Liver (tissue), 3 donors: ENCODE results near the gene NXT1.
"Not testable (repeated sequence)": the region's sequence is repeated elsewhere in the genome, so short reads cannot be mapped to it uniquely, and the experiment has no call there.

Experiments
- CTCF ChIP-seq: fragments of 150-350 bp; IDR thresholded peaks from 2 replicates; pipeline ENCODE4 v1.5.1; 2017; ENCODE audit warnings: improper control_type of control experiment, low read depth, low read length; ENCODE audit not compliant: missing input control
- EGR1 ChIP-seq, 2 donors: IDR thresholded peaks; 2 replicates each; pipeline ENCODE4 v1.6.1; 2016 to 2018; ENCODE audit warnings: antibody characterized with exemption in 2 of 2, low read depth in 2 of 2
- FOXA2 ChIP-seq: IDR thresholded peaks from 2 replicates; pipeline ENCODE4 v1.6.1; 2016; ENCODE audit warnings: antibody characterized with exemption
- HNF4A ChIP-seq, 2 donors: conservative IDR thresholded peaks; 2 replicates each; pipeline ENCODE4 v1.6.1; 2016; ENCODE audit warnings: antibody characterized with exemption in 2 of 2, mild to moderate bottlenecking in 2 of 2
- RAD21 ChIP-seq, 2 donors: IDR thresholded peaks; 2 replicates each; pipeline ENCODE4 v1.6.1; 2016; ENCODE audit warnings: antibody characterized with exemption in 2 of 2, mild to moderate bottlenecking in 2 of 2
- RXRA ChIP-seq, 2 donors: IDR thresholded peaks; 2 replicates each; pipeline ENCODE4 v1.6.1; 2017 to 2018; ENCODE audit warnings: antibody characterized with exemption in 2 of 2, mild to moderate bottlenecking in 1 of 2
- TAF1 ChIP-seq: conservative IDR thresholded peaks from 2 replicates; pipeline ENCODE4 v1.6.1; 2016; ENCODE audit warnings: antibody characterized with exemption, mild to moderate bottlenecking
- YY1 ChIP-seq: IDR thresholded peaks from 2 replicates; pipeline ENCODE4 v1.6.1; 2016; ENCODE audit warnings: antibody characterized with exemption, mild to moderate bottlenecking
- TF ChIP-seq, protein P1 (sequence below): IDR thresholded peaks from 2 replicates; pipeline ENCODE4 v1.6.1; 2016; ENCODE audit warnings: antibody characterized with exemption
- TF ChIP-seq, protein P2 (sequence below): IDR thresholded peaks from 2 replicates; pipeline ENCODE4 v1.6.1; 2016; ENCODE audit warnings: antibody characterized with exemption, mild to moderate bottlenecking
- TF ChIP-seq, protein P3 (sequence below): IDR thresholded peaks from 2 replicates; pipeline ENCODE4 v1.6.1; 2016; ENCODE audit warnings: antibody characterized with exemption
- donor health status: healthy.
- donor health status: healthy.

DNA sequence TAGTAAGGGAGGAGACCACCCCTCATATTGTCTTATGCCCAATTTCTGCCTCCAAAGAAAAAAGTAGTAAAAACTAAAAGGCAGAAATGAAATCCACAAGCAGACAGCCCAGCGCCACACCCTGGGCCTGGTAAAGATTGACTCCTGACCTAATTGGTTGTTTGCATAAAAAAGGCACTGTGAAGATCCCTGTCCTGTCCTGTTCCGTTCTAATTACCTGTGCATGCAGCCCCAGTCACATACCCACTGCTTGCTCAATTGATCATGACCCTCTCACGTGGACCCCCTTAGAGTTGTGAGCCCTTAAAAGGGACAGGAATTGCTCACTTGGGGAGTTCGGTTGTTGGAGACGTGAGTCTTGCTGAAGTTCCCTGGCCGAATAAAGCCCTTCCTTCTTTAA lies 2.1 kb upstream of the NXT1 start:
- TF ChIP-seq, protein P1, sequence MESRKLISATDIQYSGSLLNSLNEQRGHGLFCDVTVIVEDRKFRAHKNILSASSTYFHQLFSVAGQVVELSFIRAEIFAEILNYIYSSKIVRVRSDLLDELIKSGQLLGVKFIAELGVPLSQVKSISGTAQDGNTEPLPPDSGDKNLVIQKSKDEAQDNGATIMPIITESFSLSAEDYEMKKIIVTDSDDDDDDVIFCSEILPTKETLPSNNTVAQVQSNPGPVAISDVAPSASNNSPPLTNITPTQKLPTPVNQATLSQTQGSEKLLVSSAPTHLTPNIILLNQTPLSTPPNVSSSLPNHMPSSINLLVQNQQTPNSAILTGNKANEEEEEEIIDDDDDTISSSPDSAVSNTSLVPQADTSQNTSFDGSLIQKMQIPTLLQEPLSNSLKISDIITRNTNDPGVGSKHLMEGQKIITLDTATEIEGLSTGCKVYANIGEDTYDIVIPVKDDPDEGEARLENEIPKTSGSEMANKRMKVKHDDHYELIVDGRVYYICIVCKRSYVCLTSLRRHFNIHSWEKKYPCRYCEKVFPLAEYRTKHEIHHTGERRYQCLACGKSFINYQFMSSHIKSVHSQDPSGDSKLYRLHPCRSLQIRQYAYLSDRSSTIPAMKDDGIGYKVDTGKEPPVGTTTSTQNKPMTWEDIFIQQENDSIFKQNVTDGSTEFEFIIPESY = not testable (repeated sequence)
- TF ChIP-seq HNF4A (conservative IDR thresholded peaks at IDR 0.05); YY1; CTCF; RXRA (IDR thresholded peaks at IDR 0.05); TAF1; FOXA2; EGR1 (IDR thresholded peaks at IDR 0.05; ENCODE audit: low read depth in 2 of 2); RAD21 (IDR thresholded peaks at IDR 0.05): not testable (repeated sequence)
- TF ChIP-seq, protein P2, sequence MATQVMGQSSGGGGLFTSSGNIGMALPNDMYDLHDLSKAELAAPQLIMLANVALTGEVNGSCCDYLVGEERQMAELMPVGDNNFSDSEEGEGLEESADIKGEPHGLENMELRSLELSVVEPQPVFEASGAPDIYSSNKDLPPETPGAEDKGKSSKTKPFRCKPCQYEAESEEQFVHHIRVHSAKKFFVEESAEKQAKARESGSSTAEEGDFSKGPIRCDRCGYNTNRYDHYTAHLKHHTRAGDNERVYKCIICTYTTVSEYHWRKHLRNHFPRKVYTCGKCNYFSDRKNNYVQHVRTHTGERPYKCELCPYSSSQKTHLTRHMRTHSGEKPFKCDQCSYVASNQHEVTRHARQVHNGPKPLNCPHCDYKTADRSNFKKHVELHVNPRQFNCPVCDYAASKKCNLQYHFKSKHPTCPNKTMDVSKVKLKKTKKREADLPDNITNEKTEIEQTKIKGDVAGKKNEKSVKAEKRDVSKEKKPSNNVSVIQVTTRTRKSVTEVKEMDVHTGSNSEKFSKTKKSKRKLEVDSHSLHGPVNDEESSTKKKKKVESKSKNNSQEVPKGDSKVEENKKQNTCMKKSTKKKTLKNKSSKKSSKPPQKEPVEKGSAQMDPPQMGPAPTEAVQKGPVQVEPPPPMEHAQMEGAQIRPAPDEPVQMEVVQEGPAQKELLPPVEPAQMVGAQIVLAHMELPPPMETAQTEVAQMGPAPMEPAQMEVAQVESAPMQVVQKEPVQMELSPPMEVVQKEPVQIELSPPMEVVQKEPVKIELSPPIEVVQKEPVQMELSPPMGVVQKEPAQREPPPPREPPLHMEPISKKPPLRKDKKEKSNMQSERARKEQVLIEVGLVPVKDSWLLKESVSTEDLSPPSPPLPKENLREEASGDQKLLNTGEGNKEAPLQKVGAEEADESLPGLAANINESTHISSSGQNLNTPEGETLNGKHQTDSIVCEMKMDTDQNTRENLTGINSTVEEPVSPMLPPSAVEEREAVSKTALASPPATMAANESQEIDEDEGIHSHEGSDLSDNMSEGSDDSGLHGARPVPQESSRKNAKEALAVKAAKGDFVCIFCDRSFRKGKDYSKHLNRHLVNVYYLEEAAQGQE = not testable (repeated sequence)
- TF ChIP-seq, protein P3, sequence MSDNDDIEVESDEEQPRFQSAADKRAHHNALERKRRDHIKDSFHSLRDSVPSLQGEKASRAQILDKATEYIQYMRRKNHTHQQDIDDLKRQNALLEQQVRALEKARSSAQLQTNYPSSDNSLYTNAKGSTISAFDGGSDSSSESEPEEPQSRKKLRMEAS = not testable (repeated sequence)
